ENCODE measurements around the gene PXDC1. TPM values are rescaled to one million over a fixed set of nuclear protein-coding genes. Genes with fewer than 3 reads are reported as not detected.
"Not testable (repeated sequence)": the region's sequence is repeated elsewhere in the genome, so short reads cannot be mapped to it uniquely, and the experiment has no call there.

The PXDC1 gene
- total RNA-seq, 1 donor from 2014 or later, result 7.3 TPM

DNA sequence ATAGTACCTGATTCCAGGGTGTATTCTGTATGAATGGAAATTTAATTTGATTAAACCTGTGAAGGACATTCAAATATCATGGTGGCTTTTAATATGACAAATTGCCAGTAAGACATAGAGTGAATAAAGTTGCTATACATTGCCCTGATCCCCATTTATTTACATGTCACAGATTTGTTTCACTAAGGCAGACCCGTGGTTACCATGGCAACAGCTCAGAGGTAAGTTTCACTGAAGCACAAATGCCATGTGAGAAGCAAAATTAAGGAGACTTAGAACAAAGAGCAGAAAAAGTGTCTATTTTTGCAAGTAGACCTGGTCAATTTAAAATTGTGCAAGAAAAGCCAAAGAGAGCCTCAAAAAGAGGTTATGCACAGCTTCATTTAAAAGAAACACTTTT lies 63.7 kb downstream of the PXDC1 start:
- DNase-seq (ENCODE audit: low spot score in 2 of 2) (no peak), FAIRE-seq (no peak)

DNA sequence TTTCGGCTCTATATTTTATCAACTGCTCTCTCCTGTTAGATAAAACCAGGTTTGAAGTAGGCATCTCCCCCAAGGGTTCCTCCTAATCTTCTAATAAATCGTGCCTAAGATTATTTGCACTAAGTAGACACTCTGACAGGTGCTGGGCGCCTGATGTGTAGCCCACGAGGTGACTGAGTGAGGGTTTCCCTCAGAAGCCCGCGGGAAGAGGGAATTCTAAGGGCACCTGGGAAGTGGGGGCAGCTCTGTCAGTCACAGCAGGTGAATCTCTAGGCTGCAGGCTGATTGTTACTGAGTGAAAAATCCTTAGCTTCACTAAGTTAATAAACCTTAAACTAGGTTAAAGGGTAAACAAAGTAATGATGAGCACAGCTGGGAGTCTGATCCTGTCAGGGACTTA lies 68.2 kb downstream of the PXDC1 start:
- DNase-seq (ENCODE audit: low spot score in 2 of 2), result no peak
- FAIRE-seq, result no peak

DNA sequence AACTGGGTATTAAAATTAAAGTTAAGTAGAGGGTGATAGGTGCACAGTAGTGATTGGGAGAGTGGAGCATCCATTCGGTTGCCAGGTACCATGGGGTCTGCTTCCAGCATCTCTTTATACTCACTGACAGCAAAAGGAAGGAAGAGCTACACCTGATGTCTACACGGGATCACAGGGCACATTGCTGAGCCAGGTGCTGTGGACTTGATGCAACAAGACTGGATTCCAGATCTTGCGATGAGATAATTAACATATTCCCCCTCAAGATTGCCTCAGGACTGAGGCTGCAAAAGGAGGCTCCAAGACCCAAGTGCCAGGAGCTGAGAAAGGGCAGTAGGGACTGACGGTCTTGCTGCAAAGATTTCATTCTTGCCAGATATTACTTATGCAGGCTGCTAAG lies 72.6 kb downstream of the PXDC1 start:
- DNase-seq (ENCODE audit: low spot score in 2 of 2) (no peak), FAIRE-seq (no peak)

DNA sequence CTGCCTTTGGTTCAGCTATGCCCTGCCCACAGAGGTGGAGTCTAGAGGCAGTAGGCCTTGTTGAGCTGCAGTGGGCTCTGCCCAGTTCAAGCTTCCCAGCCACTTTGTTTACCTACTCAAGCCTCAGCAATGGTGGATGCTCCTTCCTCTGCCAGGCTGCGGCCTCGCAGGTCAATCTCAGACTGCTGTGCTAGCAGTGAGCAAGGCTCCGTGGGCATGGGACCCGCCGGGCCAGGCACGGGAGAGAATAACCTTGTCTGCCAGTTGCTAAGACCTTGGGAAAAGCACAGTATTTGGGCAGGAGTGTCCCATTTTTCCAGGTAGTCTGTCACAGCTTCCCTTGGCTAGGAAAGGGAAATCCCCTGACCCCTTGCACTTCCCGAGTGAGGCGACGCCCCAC lies 73.8 kb downstream of the PXDC1 start:
- not testable (repeated sequence) for FAIRE-seq; DNase-seq (ENCODE audit: low spot score in 2 of 2)

DNA sequence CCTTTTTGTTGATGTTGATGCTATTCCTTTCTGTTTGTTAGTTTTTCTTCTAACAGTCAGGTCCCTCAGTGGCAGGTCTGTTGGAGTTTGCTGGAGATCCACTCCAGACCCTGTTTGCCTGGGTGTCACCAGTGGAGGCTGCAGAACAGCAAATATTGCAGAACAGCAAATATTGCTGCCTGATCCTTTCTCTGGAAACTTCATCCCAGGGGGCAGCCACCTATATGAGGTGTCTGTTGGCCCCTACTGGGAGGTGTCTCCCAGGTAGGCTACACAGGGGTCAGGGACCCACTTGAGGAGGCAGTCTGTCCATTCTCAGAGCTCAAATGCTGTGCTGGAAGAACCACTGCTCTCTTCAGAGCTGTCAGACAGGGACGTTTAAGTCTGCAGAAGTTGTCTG lies 74.2 kb downstream of the PXDC1 start:
- FAIRE-seq; DNase-seq (ENCODE audit: low spot score in 2 of 2): not testable (repeated sequence)

Small RNA genes within 50 kb of the gene (small RNA-seq; reads per million reads assigned to genes)
- gene AL033523.1, result not detected

Other genes with a start within 250 kb of the PXDC1 start
- 22.0 TPM for gene FAM50B, start 97.7 kb upstream of the PXDC1 start, total RNA-seq